Measurements from ENCODE around the gene MRFAP1. TPM values are rescaled to one million over a fixed set of nuclear protein-coding genes. Genes with fewer than 3 reads are reported as not detected.

The MRFAP1 gene
- total and polyA plus RNA-seq, 4 experiments from 2014 or later, result 149 to 169 (median 157) TPM

DNA sequence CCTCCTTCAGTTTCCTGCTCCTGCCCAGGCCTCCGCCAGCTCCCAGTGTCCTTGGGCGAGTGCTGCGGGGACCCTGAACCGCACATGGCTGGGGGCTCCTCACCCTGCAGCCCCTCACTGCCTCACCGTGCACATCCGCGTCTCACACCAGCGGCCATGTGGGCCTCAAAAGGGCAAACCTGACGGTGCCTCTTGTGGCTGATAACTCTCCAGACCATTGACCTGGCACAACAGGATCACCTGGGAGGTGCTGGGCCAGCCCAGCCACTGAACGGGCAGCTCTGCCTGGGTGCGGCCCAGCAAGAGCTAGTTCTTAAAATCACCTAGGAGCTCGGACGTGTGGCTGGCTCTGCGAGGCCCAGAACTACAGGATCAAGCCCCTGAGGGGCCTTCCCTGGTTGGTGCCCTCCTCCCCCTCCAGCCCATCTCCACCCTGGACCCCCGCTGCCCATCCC is 49.0 kb downstream of the MRFAP1 start:
- Mint-ChIP-seq H3K9me3 (no peaks in the 10 kb centered on the region), H3K27ac (peak overlapping the region; percentile 89 to 99 (median 97)), H3K4me1 (peaks cover 57 to 94% (median 76%) of the 10 kb centered on the region in 4 donors), H3K4me3 (peak overlapping the region; percentile 87 to 97 (median 93)), H3K27me3 (no peaks in the 10 kb centered on the region), H3K36me3 (peaks cover 6 to 25% of the 10 kb centered on the region in 2 donors)
- peak overlapping the region; percentile 62 for H3K27ac ChIP-seq (ENCODE audit: low read depth, low read length)
- no peaks in the 10 kb centered on the region for H3K36me3 ChIP-seq (ENCODE audit: insufficient read depth, low read length)
- ChIA-PET POLR2A (ENCODE audit: partially characterized antibody) (interaction anchor here (0.6 to 34.5 kb wide), 10 partner anchors 12 to 379 kb away, joined by 3 to 1401 read pairs (median 6); partner anchors contain the start of genes BLOC1S4, GRPEL1, MRFAP1 and MRFAP1L1), CTCF (ENCODE audit: partially characterized antibody) (interaction anchor here (2.0 to 7.0 kb wide), 6 partner anchors 8 to 50 kb away, joined by 6 to 155 read pairs (median 36); partner anchors contain the start of genes MRFAP1 and MRFAP1L1)
- H3K9me3 ChIP-seq (ENCODE audit: control insufficient read depth in 1 of 2, low read length in 2 of 2), result no peaks in the 10 kb centered on the region
- H3K4me1 ChIP-seq (ENCODE audit: insufficient read depth, low read length), result peaks cover 78% of the 10 kb centered on the region
- no peaks in the 10 kb centered on the region for H3K27me3 ChIP-seq (ENCODE audit: insufficient read depth, low read length)
- intact Hi-C loops (cut with micrococcal nuclease), result loop anchor here (1.0 kb wide), 3 partner anchors 15 to 27 kb away; partner anchors contain the start of genes BLOC1S4 and MRFAP1L1
- peak overlapping the region; percentile 18 to 55 for H3K4me3 ChIP-seq (ENCODE audit: low read length in 2 of 2)
- DNase-seq, result no peak

Other genes starting within 250 kb of the MRFAP1 start
- not detected for gene PPP2R2C, start 168.1 kb upstream of the MRFAP1 start, total RNA-seq
- gene PPP2R2C, start 168.1 kb upstream of the MRFAP1 start, polyA plus RNA-seq, result not detected
- 10 to 100 TPM; 51.5 to 53.2 TPM for gene MAN2B2, start 65.5 kb upstream of the MRFAP1 start, total RNA-seq
- gene MAN2B2, start 65.5 kb upstream of the MRFAP1 start, polyA plus RNA-seq, result 10 to 100 TPM; 11.2 to 30.6 TPM
- gene S100P, start 53.2 kb downstream of the MRFAP1 start, total RNA-seq, result 1 to 10 TPM; 2.0 to 2.1 TPM
- 1 to 10 TPM; 1.3 to 3.9 TPM for gene S100P, start 53.2 kb downstream of the MRFAP1 start, polyA plus RNA-seq
- 100 to 1,000 TPM; 127 to 134 TPM for gene MRFAP1L1, start 69.2 kb downstream of the MRFAP1 start, total RNA-seq
- gene MRFAP1L1, start 69.2 kb downstream of the MRFAP1 start, polyA plus RNA-seq, result 100 to 1,000 TPM; 132 to 147 TPM
- gene BLOC1S4, start 75.5 kb downstream of the MRFAP1 start, total RNA-seq, result 10 to 100 TPM; 35.3 to 37.8 TPM
- 10 to 100 TPM; 72.6 to 76.2 TPM for gene BLOC1S4, start 75.5 kb downstream of the MRFAP1 start, polyA plus RNA-seq
- 10 to 100 TPM; 22.1 to 24.0 TPM for gene KIAA0232, start 142.0 kb downstream of the MRFAP1 start, total RNA-seq
- gene KIAA0232, start 142.0 kb downstream of the MRFAP1 start, polyA plus RNA-seq, result 1 to 10 TPM; 6.8 to 9.9 TPM